T-helper 22 cell (primary cell): ENCODE data around the gene PSRC1.
A peak's percentile ranks its signal among the peaks of the same experiment; 100 is the strongest.

ENCODE experiments used
- DNase-seq: peaks from one replicate; pipeline ENCODE4 v3.0.0-alpha.2; 2020; ENCODE audit warnings: low read depth

PSRC1 gene

DNA sequence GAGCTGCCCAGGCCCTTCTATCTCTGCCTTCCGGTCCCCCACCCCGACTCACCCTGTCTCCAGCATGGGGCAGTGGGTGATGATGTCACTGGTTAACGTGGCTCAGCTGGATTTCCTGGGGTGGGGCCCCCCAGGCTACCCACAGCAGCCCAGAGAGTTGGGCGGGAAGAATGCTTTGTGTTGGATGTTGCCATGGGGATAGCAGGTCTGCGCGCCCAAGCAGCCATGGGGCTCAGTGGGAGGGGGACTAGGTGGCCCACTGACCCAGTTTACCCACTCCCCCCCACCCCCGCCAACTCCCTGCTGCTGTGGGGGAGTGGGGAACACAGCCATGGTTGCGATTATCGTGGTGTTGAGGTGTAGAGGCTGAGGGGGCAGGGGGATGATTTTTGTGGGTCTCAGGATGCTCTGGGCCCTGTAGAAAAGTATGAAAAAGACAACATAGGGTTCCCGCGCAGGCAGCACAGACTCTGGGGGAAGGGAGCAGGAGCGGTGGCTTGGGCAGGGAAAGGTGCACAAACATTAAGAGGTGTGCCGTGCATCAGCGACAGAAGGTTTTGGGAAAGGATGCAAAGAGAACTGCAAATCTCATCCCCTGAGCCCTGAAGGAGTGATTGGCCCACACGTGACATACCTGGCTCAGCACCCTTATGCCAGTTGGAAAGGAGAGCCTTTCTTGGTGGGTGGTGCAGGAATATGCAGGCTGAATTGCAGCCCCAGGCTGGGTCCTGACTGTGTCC, 25.1 kb downstream of the PSRC1 start:
- no peak for DNase-seq

- DNase-seq: no peak
These were observed 25.8 kb downstream of the PSRC1 start for GRCh38 chr1:109256971-109257681.

DNA sequence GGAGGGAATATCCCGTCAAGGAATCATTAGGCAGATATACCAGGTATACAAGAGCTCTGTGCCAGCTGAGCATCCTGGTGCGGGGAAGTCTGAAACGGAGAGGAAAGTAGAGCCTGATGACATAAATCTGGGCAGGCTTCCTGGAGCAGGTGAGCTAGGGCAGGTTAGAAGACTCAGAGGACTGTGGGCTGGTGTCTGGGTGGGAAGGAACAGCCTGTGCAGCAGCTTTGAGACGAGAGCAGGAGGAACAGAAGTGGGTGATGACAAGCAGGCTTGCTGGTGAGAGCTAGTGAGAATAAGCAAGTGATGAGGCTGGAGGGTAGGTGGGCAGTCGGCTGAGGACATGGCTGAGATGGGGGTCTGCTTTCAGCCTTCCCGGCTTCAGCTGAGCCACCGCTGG, 26.9 kb downstream of the PSRC1 start:
- DNase-seq: no peak

- no peak for DNase-seq
These were observed 27.3 kb downstream of the PSRC1 start for GRCh38 chr1:109255678-109256077.

DNA sequence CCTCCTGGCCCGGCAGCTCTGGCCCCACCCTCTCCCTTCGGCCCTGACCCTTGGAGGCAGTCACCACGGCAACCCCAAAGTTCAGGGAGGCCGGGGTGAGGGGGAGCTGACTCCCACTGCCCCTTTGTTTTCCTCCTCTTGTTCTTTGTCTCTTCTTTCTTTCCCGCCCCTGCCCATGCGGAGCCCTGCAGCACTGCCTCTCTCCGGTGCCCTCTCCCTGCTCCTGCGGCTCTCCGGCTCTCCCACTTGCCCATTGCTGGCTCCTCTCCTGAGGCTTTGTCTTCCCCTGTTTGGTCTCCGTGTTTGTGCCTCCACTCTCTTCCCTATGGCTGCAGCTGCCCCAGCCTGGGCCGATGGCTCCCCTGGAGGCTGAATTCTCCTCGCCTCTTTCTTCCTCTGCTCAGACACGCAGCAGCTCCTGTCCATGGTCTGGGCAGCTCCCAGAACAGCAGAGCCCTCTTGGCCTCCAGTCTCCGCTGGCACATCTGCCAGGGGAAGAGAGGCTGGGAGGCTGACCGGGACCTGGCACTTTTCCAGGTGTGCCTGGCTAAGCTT, 27.8 kb downstream of the PSRC1 start:
- DNase-seq: no peak

DNA sequence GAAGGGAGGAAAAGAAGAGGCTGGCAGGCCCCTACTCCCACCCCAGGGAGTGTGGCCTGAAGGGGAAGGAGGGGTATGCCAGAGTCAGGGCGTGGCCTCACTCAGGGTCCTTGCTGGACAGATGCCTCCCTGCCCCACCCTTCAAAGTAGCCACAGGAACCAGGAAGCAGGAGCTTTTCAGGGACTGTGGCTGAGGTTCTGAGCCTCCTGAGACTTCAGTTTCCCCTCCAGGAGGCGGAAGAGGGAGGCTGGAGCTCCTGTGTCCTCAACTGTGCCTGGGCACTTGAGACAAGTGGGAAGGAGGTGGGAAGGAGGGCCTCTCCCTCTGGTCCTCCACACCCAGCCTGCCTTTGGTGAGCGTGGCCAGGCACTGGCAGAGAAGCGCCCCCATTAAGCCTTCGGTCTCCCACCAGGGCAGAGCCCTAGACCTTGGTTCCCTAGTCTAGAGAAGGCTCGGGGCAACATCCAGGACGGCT, 28.3 kb downstream of the PSRC1 start:
- no peak for DNase-seq

DNA sequence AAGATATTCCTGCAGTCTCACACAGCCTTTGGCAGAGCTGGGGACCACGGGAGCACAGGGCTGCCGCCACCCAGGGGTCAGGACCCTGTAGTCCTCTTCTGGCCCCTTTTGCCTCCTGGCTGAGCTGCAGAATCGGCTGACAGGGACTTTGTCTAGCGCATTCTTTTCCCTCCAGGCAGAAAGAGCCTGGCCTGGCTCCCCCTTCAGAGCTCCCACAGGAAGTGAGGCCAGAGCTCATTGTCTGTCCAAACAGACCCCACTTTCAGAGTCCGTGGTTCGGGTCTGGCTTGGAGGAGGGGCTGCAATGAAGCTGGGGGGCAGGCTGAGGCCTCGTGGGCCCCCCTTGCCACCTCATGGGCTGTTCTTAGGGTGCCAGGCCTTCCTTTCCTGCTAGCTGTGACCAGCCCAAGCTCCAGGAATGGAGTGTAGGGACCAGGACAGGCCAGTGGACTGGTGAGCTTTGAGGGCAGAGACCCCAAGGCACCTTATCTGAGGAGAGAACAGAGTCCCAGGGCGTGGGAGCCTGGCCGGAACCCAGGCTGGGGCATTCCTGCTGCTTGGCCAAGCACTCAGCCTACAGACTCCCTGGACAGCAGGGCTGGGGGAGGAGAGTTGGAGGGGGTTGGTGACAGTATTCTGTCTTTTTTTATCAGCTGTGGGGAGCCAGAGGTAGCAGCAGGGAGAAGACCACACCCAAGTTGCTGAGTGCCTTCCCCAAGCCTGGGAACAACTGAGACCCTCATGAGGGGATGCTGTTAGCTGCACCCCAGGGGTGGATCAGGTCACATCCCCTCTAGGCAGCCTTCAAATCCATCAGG, 28.9 kb downstream of the PSRC1 start:
- no peak for DNase-seq

DNA sequence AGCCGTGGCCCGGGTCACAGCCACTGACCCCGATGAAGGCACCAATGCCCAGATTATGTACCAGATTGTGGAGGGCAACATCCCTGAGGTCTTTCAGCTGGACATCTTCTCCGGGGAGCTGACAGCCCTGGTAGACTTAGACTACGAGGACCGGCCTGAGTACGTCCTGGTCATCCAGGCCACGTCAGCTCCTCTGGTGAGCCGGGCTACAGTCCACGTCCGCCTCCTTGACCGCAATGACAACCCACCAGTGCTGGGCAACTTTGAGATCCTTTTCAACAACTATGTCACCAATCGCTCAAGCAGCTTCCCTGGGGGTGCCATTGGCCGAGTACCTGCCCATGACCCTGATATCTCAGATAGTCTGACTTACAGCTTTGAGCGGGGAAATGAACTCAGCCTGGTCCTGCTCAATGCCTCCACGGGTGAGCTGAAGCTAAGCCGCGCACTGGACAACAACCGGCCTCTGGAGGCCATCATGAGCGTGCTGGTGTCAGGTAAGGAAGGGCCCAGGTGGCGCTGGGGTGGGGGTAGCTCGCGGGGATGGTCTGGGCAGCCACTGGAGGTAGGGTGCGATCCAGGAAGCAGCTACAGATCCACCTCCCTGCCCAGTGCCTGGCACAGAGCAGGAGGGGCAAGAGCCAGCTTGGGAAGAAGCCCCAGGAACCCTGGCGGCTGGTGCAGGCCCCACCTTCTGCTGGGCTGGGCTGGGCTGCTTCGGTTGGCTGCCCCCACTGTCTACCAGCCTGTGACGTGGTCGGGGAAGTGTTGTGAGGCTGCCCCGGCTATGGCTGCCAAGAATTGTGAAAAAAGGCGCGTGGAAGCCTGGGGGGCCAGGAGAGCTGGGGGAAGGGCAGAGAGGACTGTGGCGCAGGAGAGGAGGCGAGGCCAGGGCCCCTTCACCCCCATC, 29.8 kb downstream of the PSRC1 start:
- DNase-seq: no peak

GRCh38 chr1:109252167-109252892, 30.6 kb downstream of the PSRC1 start:
- DNase-seq: no peak

DNA sequence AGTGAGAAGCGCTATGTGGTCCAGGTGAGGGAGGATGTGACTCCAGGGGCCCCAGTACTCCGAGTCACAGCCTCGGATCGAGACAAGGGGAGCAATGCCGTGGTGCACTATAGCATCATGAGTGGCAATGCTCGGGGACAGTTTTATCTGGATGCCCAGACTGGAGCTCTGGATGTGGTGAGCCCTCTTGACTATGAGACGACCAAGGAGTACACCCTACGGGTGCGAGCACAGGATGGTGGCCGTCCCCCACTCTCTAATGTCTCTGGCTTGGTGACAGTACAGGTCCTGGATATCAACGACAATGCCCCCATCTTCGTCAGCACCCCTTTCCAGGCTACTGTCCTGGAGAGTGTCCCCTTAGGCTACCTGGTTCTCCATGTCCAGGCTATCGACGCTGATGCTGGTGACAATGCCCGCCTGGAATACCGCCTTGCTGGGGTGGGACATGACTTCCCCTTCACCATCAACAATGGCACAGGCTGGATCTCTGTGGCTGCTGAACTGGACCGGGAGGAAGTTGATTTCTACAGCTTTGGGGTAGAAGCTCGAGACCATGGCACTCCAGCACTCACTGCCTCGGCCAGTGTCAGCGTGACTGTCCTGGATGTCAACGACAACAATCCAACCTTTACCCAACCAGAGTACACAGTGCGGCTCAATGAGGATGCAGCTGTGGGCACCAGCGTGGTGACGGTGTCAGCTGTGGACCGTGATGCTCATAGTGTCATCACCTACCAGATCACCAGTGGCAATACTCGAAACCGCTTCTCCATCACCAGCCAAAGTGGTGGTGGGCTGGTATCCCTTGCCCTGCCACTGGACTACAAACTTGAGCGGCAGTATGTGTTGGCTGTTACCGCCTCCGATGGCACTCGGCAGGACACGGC, 31.4 kb downstream of the PSRC1 start:
- DNase-seq: no peak

DNA sequence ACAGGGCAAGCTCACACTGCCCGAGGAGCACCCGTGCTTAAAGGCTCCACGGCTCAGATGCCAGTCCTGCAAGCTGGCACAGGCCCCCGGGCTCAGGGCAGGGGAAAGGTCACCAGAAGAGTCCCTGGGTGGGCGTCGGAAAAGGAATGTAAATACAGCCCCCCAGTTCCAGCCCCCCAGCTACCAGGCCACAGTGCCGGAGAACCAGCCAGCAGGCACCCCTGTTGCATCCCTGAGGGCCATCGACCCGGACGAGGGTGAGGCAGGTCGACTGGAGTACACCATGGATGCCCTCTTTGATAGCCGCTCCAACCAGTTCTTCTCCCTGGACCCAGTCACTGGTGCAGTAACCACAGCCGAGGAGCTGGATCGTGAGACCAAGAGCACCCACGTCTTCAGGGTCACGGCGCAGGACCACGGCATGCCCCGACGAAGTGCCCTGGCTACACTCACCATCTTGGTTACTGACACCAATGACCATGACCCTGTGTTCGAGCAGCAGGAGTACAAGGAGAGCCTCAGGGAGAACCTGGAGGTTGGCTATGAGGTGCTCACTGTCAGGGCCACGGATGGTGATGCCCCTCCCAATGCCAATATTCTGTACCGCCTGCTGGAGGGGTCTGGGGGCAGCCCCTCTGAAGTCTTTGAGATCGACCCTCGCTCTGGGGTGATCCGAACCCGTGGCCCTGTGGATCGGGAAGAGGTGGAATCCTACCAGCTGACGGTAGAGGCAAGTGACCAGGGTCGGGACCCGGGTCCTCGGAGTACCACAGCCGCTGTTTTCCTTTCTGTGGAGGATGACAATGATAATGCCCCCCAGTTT, 32.3 kb downstream of the PSRC1 start:
- DNase-seq: no peak

- DNase-seq: no peak
These were observed 33.1 kb downstream of the PSRC1 start for GRCh38 chr1:109249654-109250401.

GRCh38 chr1:109248797-109249629, 33.9 kb downstream of the PSRC1 start, which contains the start of gene CELSR2:
Gene CELSR2, plus strand, starts transcription at chr1:109249539. Its CDS starts 541 bp downstream, at chr1:109250080.
- DNase-seq: peak; percentile 50

GRCh38 chr1:109248444-109248796, 34.5 kb downstream of the PSRC1 start:
- DNase-seq: no peak

GRCh38 chr1:109247401-109248365, 35.3 kb downstream of the PSRC1 start:
- DNase-seq: no peak

DNA sequence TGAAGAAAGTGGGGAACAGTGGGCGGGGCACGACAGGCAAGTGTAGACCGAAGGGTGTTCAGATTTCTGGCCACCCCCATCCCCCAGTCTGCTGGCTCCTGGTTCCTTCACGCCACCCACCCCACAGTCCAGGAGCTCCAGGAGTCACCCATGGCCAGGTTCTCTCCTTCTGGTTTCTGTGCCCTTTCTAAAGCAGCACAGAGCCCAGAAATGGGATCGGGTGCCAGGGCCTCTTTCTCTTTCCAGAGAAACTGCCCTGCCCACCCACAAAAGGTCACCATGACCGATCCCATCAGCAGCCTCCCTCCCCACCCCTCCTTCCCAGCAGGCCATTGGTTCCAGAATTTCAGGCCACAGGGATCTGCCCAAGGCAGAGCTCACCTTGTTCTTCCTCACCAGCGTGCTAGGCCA, 36.8 kb downstream of the PSRC1 start:
- DNase-seq: no peak
